HEK293 (cell line): ENCODE measurements around the gene NSL1.

Experiments used
- CTCF ChIA-PET: fragments of 350-600 bp; formaldehyde crosslinking; extraction: SDS; loops from one replicate; lab custom pipeline; 2021; ENCODE audit warnings: antibody characterized with exemption; lab: Yijun Ruan, JAX
- POLR2A ChIA-PET: fragments of 300-600 bp; formaldehyde crosslinking; extraction: SDS; loops from one replicate; lab custom pipeline; 2020; ENCODE audit warnings: antibody characterized with exemption, inconsistent platforms; lab: Yijun Ruan, JAX
- H3K27ac ChIP-seq: fragments of 200-500 bp; sonication (Bioruptor generic); 2 replicates; pipeline ENCODE4 v1.5.1; 2014; ENCODE audit warnings: low read depth, low read length, control low read depth, inconsistent platforms; ENCODE audit errors: extremely low read depth
- H3K36me3 ChIP-seq, 2 experiments: fragments of 200-500 bp in 1 of 2; sonication (Bioruptor generic) in 1 of 2; 1 replicate in 1 of 2; 2 replicates in 1 of 2; pipeline ENCODE4 v1.5.1; 2014 to 2017; ENCODE audit warnings: inconsistent platforms in 2 of 2, low read length in 2 of 2; ENCODE audit not compliant: control insufficient read depth in 2 of 2, insufficient read depth in 1 of 2
- H3K4me1 ChIP-seq: fragments of 200-500 bp; sonication (Bioruptor generic); 2 replicates; pipeline ENCODE4 v1.5.1; 2014; ENCODE audit warnings: mild to moderate bottlenecking, low read length, inconsistent platforms; ENCODE audit not compliant: control insufficient read depth, insufficient read depth
- H3K4me3 ChIP-seq: 2 replicates; pipeline ENCODE4 v1.5.1; 2011; ENCODE audit warnings: low read depth, mild to moderate bottlenecking, control low read depth, low read length, moderate library complexity
- H3K9me3 ChIP-seq: fragments of 200-500 bp; sonication (Bioruptor generic); 2 replicates; pipeline ENCODE4 v1.5.1; 2014; ENCODE audit warnings: low read depth, low read length, inconsistent platforms; ENCODE audit not compliant: control insufficient read depth, insufficient read depth
- OSR2 ChIP-seq: fragments of 450-650 bp; formaldehyde crosslinking; IDR thresholded peaks from 2 replicates; pipeline ENCODE4 v1.5.1; 2016; ENCODE audit warnings: missing biosample characterization, missing genetic modification characterization
- SALL2 ChIP-seq: fragments of 450-650 bp; formaldehyde crosslinking; IDR thresholded peaks from 2 replicates; pipeline ENCODE4 v1.5.0; 2017; ENCODE audit warnings: missing biosample characterization, mild to moderate bottlenecking, missing genetic modification characterization, borderline replicate concordance
- ZBTB1 ChIP-seq: fragments of 450-650 bp; formaldehyde crosslinking; IDR thresholded peaks from 2 replicates; pipeline ENCODE4 v1.5.1; 2016; ENCODE audit warnings: missing biosample characterization, missing genetic modification characterization
- ZBTB8A ChIP-seq: fragments of 450-650 bp; formaldehyde crosslinking; IDR thresholded peaks from 2 replicates; pipeline ENCODE4 v1.5.1; 2016; ENCODE audit warnings: missing biosample characterization, missing genetic modification characterization
- ZEB2 ChIP-seq: fragments of 450-650 bp; formaldehyde crosslinking; IDR thresholded peaks from 2 replicates; pipeline ENCODE4 v1.5.1; 2016; ENCODE audit warnings: missing biosample characterization, missing genetic modification characterization
- ZFHX2 ChIP-seq: fragments of 450-650 bp; formaldehyde crosslinking; conservative IDR thresholded peaks from 2 replicates; pipeline ENCODE4 v1.5.1; 2016; ENCODE audit warnings: missing biosample characterization, missing genetic modification characterization
- ZNF184 ChIP-seq: fragments of 450-650 bp; IDR thresholded peaks from 2 replicates; pipeline ENCODE4 v1.5.1; 2018; ENCODE audit warnings: missing biosample characterization, mild to moderate bottlenecking, missing genetic modification characterization
- ZNF19 ChIP-seq: fragments of 450-650 bp; formaldehyde crosslinking; IDR thresholded peaks from 2 replicates; pipeline ENCODE4; 2016; ENCODE audit warnings: missing biosample characterization, missing genetic modification characterization, low read depth
- ZNF211 ChIP-seq: fragments of 450-650 bp; formaldehyde crosslinking; IDR thresholded peaks from 2 replicates; pipeline ENCODE4 v1.5.1; 2016; ENCODE audit warnings: low read depth, missing biosample characterization, missing genetic modification characterization
- ZNF221 ChIP-seq: fragments of 450-650 bp; formaldehyde crosslinking; IDR thresholded peaks from 2 replicates; pipeline ENCODE4 v1.5.1; 2017; ENCODE audit warnings: missing biosample characterization, missing genetic modification characterization, borderline replicate concordance
- ZNF335 ChIP-seq: fragments of 450-650 bp; formaldehyde crosslinking; conservative IDR thresholded peaks from 2 replicates; pipeline ENCODE4 v1.5.1; 2016; ENCODE audit warnings: missing biosample characterization, missing genetic modification characterization
- ZNF394 ChIP-seq: fragments of 450-650 bp; formaldehyde crosslinking; IDR thresholded peaks from 2 replicates; pipeline ENCODE4 v1.5.1; 2016; ENCODE audit warnings: missing biosample characterization, missing genetic modification characterization, mild to moderate bottlenecking, moderate library complexity, borderline replicate concordance
- ZNF558 ChIP-seq: fragments of 450-650 bp; formaldehyde crosslinking; IDR thresholded peaks from 2 replicates; pipeline ENCODE4 v1.5.1; 2016; ENCODE audit warnings: missing biosample characterization, missing genetic modification characterization
- ZNF654 ChIP-seq: fragments of 450-650 bp; formaldehyde crosslinking; IDR thresholded peaks from 2 replicates; pipeline ENCODE4 v1.5.1; 2016; ENCODE audit warnings: low read depth, missing biosample characterization, missing genetic modification characterization
- ZNF707 ChIP-seq: fragments of 450-650 bp; formaldehyde crosslinking; IDR thresholded peaks from 2 replicates; pipeline ENCODE4 v1.5.1; 2016; ENCODE audit warnings: missing biosample characterization, missing genetic modification characterization
- ZNF76 ChIP-seq: fragments of 450-650 bp; formaldehyde crosslinking; IDR thresholded peaks from 2 replicates; pipeline ENCODE4; 2016; ENCODE audit warnings: low read depth, missing biosample characterization, missing genetic modification characterization, borderline replicate concordance
- ZNF830 ChIP-seq: fragments of 450-650 bp; IDR thresholded peaks from 2 replicates; pipeline ENCODE4 v1.5.0; 2018; ENCODE audit warnings: missing biosample characterization, missing genetic modification characterization, low read depth, mild to moderate bottlenecking, moderate library complexity
- TF ChIP-seq, protein P1 (sequence below): fragments of 450-650 bp; formaldehyde crosslinking; IDR thresholded peaks from 2 replicates; pipeline ENCODE4 v1.5.1; 2016; ENCODE audit warnings: missing biosample characterization, missing genetic modification characterization
- TF ChIP-seq, protein P2 (sequence below): fragments of 450-650 bp; formaldehyde crosslinking; IDR thresholded peaks from 2 replicates; pipeline ENCODE4 v1.5.1; 2017; ENCODE audit warnings: missing biosample characterization, missing genetic modification characterization
- TF ChIP-seq, protein P3 (sequence below): fragments of 450-650 bp; formaldehyde crosslinking; conservative IDR thresholded peaks from 2 replicates; pipeline ENCODE4 v1.5.1; 2016; ENCODE audit warnings: low read depth, missing biosample characterization, missing genetic modification characterization
- TF ChIP-seq, protein P4 (sequence below): fragments of 450-650 bp; formaldehyde crosslinking; IDR thresholded peaks from 2 replicates; pipeline ENCODE4 v1.5.1; 2016; ENCODE audit warnings: missing biosample characterization, missing genetic modification characterization
- TF ChIP-seq, protein P5 (sequence below): fragments of 450-650 bp; formaldehyde crosslinking; optimal IDR thresholded peaks from 2 replicates; pipeline ENCODE3; 2016; ENCODE audit warnings: missing biosample characterization, mild to moderate bottlenecking, missing genetic modification characterization
- TF ChIP-seq, protein P6 (sequence below): fragments of 450-650 bp; IDR thresholded peaks from 2 replicates; pipeline ENCODE4 v1.5.1; 2018; ENCODE audit warnings: missing biosample characterization, mild to moderate bottlenecking, missing genetic modification characterization

Gene NSL1

DNA sequence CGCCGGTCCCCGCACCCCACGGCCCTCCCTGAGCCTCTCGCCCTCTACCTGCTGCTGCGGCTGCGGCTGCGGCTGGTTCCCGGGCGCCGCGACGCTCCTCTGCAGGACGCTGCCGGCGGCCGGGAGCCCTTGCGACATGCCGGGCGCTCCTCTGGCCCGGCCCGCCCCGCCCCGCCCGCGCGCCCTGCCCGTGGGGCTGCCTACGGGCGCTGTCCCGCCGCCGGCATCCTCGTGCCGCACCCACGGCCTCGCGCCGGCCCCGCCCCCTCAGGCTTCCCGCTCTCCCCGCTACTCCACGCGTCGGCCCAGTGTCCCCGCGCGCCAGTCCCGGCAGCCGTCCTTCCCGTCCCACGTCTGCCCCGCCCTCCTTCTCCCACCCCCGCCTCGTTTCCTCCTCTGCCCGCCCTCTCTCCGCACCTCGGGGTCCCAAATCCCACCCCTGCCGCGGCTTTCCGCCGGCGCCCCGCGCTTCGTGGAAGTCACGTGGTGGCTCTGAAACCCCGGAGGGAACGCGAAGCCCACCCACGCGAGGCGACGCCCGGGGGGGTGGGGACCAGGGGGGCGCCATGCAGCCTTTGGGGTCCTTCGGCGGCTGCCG, 91.9 kb downstream of the NSL1 start, which contains the start of gene BATF3:
Gene BATF3, minus strand, starts transcription at position 216 of the 598 bp plus-strand sequence. Its CDS starts 78 bp downstream, at position 138.
- no peaks in the 10 kb centered on the region for H3K9me3 ChIP-seq
- POLR2A ChIA-PET: interaction anchor here (1.3 kb wide), 1 partner anchor 91 kb away, joined by 6 read pairs; the partner anchor contains the start of gene ATF3
- peaks cover 0 to 3% of the 10 kb centered on the region in 2 experiments; a peak in 1 of 3 replicates for H3K36me3 ChIP-seq
- H3K4me1 ChIP-seq: peaks cover 8% of the 10 kb centered on the region
- peak within 1 kb of the TSS; percentile 47 for H3K4me3 ChIP-seq
- CTCF ChIA-PET: interaction anchor here (0.6 to 1.7 kb wide), 5 partner anchors 11 to 1033 kb away, joined by 3 to 6 read pairs (median 4); no protein-coding TSS in a partner anchor
- peak within 1 kb of the TSS; percentile 63; the same call in 1 of the 2 replicates for H3K27ac ChIP-seq
- TF ChIP-seq, protein P1, sequence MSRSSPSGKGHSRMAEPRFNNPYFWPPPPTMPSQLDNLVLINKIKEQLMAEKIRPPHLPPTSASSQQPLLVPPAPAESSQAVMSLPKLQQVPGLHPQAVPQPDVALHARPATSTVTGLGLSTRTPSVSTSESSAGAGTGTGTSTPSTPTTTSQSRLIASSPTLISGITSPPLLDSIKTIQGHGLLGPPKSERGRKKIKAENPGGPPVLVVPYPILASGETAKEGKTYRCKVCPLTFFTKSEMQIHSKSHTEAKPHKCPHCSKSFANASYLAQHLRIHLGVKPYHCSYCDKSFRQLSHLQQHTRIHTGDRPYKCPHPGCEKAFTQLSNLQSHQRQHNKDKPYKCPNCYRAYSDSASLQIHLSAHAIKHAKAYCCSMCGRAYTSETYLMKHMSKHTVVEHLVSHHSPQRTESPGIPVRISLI (tag by site-specific recombination): 0 out of 2 replicates have a peak, but pooled peaks have one; percentile 28
- TF ChIP-seq ZNF211 (tag by site-specific recombination): no peak
- TF ChIP-seq OSR2 (tag by site-specific recombination): no peak; the same call in none of the 2 replicates
- peak; percentile 83 for TF ChIP-seq ZNF394
- TF ChIP-seq ZNF76 (tag by site-specific recombination): peak; percentile 57
- TF ChIP-seq ZEB2: 0 out of 2 replicates have a peak, but pooled peaks have one; percentile 5
- TF ChIP-seq, protein P2, sequence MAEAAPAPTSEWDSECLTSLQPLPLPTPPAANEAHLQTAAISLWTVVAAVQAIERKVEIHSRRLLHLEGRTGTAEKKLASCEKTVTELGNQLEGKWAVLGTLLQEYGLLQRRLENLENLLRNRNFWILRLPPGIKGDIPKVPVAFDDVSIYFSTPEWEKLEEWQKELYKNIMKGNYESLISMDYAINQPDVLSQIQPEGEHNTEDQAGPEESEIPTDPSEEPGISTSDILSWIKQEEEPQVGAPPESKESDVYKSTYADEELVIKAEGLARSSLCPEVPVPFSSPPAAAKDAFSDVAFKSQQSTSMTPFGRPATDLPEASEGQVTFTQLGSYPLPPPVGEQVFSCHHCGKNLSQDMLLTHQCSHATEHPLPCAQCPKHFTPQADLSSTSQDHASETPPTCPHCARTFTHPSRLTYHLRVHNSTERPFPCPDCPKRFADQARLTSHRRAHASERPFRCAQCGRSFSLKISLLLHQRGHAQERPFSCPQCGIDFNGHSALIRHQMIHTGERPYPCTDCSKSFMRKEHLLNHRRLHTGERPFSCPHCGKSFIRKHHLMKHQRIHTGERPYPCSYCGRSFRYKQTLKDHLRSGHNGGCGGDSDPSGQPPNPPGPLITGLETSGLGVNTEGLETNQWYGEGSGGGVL (tag by site-specific recombination): peak; percentile 59
- no peak for TF ChIP-seq ZNF184 (tag by site-specific recombination)
- TF ChIP-seq SALL2: no peak
- 0 out of 2 replicates have a peak, but pooled peaks have one; percentile 73 for TF ChIP-seq ZBTB8A (tag by site-specific recombination)
- TF ChIP-seq, protein P3, sequence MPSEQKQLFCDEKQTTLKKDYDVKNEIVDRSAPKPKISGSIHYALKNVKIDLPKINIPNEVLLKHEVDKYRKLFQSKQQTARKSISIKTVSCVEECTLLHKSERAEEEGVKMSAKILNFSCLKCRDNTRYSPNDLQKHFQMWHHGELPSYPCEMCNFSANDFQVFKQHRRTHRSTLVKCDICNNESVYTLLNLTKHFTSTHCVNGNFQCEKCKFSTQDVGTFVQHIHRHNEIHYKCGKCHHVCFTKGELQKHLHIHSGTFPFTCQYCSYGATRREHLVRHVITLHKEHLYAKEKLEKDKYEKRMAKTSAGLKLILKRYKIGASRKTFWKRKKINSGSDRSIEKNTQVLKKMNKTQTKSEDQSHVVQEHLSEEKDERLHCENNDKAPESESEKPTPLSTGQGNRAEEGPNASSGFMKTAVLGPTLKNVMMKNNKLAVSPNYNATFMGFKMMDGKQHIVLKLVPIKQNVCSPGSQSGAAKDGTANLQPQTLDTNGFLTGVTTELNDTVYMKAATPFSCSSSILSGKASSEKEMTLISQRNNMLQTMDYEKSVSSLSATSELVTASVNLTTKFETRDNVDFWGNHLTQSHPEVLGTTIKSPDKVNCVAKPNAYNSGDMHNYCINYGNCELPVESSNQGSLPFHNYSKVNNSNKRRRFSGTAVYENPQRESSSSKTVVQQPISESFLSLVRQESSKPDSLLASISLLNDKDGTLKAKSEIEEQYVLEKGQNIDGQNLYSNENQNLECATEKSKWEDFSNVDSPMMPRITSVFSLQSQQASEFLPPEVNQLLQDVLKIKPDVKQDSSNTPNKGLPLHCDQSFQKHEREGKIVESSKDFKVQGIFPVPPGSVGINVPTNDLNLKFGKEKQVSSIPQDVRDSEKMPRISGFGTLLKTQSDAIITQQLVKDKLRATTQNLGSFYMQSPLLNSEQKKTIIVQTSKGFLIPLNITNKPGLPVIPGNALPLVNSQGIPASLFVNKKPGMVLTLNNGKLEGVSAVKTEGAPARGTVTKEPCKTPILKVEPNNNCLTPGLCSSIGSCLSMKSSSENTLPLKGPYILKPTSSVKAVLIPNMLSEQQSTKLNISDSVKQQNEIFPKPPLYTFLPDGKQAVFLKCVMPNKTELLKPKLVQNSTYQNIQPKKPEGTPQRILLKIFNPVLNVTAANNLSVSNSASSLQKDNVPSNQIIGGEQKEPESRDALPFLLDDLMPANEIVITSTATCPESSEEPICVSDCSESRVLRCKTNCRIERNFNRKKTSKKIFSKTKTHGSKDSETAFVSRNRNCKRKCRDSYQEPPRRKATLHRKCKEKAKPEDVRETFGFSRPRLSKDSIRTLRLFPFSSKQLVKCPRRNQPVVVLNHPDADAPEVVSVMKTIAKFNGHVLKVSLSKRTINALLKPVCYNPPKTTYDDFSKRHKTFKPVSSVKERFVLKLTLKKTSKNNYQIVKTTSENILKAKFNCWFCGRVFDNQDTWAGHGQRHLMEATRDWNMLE (tag by site-specific recombination): no peak
- TF ChIP-seq ZNF19 (tag by site-specific recombination): no peak
- TF ChIP-seq, protein P4, sequence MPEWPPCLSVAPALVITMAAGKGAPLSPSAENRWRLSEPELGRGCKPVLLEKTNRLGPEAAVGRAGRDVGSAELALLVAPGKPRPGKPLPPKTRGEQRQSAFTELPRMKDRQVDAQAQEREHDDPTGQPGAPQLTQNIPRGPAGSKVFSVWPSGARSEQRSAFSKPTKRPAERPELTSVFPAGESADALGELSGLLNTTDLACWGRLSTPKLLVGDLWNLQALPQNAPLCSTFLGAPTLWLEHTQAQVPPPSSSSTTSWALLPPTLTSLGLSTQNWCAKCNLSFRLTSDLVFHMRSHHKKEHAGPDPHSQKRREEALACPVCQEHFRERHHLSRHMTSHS: no peak
- no peak for TF ChIP-seq ZNF707 (tag by site-specific recombination)
- TF ChIP-seq, protein P5, sequence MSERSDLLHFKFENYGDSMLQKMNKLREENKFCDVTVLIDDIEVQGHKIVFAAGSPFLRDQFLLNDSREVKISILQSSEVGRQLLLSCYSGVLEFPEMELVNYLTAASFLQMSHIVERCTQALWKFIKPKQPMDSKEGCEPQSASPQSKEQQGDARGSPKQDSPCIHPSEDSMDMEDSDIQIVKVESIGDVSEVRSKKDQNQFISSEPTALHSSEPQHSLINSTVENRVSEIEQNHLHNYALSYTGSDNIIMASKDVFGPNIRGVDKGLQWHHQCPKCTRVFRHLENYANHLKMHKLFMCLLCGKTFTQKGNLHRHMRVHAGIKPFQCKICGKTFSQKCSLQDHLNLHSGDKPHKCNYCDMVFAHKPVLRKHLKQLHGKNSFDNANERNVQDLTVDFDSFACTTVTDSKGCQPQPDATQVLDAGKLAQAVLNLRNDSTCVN: peak; percentile 80
- TF ChIP-seq, protein P6, sequence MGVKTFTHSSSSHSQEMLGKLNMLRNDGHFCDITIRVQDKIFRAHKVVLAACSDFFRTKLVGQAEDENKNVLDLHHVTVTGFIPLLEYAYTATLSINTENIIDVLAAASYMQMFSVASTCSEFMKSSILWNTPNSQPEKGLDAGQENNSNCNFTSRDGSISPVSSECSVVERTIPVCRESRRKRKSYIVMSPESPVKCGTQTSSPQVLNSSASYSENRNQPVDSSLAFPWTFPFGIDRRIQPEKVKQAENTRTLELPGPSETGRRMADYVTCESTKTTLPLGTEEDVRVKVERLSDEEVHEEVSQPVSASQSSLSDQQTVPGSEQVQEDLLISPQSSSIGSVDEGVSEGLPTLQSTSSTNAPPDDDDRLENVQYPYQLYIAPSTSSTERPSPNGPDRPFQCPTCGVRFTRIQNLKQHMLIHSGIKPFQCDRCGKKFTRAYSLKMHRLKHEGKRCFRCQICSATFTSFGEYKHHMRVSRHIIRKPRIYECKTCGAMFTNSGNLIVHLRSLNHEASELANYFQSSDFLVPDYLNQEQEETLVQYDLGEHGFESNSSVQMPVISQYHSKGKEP (tag by site-specific recombination): no peak
- peak; percentile 97 for TF ChIP-seq ZFHX2 (tag by site-specific recombination)
- no peak for TF ChIP-seq ZNF221
- no peak for TF ChIP-seq ZBTB1 (tag by site-specific recombination)
- no peak for TF ChIP-seq ZNF830 (tag by site-specific recombination)
- TF ChIP-seq ZNF558 (tag by site-specific recombination): no peak
- 0 out of 2 replicates have a peak, but pooled peaks have one; percentile 89 for TF ChIP-seq ZNF335 (tag by site-specific recombination)
- TF ChIP-seq ZNF654 (tag by site-specific recombination): no peak
